Uterus (tissue), 2 donors: ENCODE results near the gene CFAP161.

Experiments used
- POLR2A ChIP-seq, 2 donors: fragments of 450-650 bp; IDR thresholded peaks; one replicate each; pipeline ENCODE4 v1.6.1; 2016; ENCODE audit warnings: antibody characterized with exemption in 2 of 2, mild to moderate bottlenecking in 1 of 2, moderate library complexity in 1 of 2
- TF ChIP-seq, protein P1 (sequence below), 4 experiments: fragments of 200-600 bp in 2 of 4; fragments of 450-650 bp in 2 of 4; sonication (generic) in 2 of 4; IDR thresholded peaks; one replicate each; pipeline ENCODE4 v1.5.1; 2016 to 2019; ENCODE audit warnings: antibody characterized with exemption in 4 of 4, mild to moderate bottlenecking in 2 of 4, moderate library complexity in 1 of 4

- TF ChIP-seq POLR2A (IDR thresholded peaks at IDR 0.05) = no peak
- TF ChIP-seq, protein P1, sequence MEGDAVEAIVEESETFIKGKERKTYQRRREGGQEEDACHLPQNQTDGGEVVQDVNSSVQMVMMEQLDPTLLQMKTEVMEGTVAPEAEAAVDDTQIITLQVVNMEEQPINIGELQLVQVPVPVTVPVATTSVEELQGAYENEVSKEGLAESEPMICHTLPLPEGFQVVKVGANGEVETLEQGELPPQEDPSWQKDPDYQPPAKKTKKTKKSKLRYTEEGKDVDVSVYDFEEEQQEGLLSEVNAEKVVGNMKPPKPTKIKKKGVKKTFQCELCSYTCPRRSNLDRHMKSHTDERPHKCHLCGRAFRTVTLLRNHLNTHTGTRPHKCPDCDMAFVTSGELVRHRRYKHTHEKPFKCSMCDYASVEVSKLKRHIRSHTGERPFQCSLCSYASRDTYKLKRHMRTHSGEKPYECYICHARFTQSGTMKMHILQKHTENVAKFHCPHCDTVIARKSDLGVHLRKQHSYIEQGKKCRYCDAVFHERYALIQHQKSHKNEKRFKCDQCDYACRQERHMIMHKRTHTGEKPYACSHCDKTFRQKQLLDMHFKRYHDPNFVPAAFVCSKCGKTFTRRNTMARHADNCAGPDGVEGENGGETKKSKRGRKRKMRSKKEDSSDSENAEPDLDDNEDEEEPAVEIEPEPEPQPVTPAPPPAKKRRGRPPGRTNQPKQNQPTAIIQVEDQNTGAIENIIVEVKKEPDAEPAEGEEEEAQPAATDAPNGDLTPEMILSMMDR (IDR thresholded peaks at IDR 0.05) = no peak
Measured at GRCh38 chr15:81183439-81183775, 49.3 kb downstream of the CFAP161 start.
